Measurements from ENCODE around the gene OTX1.

DNA sequence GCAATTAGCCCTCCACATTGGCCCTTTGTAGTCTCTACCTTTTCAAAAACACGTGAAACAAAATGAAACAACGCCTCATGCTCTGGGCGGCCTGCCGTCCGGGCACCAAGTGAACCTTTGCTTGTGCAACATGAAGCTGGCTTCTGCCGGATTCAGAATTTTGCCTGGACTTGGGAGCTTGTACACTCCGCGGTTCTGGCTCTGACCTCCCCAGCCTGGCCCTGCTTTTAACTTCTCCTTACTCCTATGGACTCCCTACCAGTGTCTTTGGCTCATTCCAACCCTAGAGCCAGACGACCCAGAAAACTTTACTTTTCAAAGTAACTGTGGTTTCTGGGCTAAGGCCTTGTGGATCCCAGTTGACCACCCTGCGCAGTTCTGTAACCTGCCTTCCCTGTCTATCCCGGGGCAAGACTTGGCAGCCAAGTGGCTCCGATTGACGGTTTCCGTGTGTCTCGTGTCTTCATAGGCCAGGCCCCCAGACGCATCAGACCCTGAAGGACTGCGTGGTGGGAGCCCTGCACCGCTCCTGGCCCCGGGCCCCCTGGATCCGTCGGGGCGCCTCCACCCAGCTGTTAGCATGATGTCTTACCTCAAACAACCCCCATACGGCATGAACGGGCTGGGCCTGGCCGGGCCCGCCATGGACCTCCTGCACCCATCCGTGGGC, 1.9 kb downstream of the OTX1 start:
- no peak for TF ChIP-seq POLR2A (IDR thresholded peaks at IDR 0.05)
- TF ChIP-seq CTCF (IDR thresholded peaks at IDR 0.05) = no peak
